NB4 (cell line): Measurements from ENCODE around the gene SLC7A9.
"Not testable (repeated sequence)": the region's sequence is repeated elsewhere in the genome, so short reads cannot be mapped to it uniquely, and the experiment has no call there.

ENCODE experiments used
- DNase-seq: peaks from one replicate; pipeline ENCODE4 v3.0.0; 2010; ENCODE audit warnings: low read depth
- H3K4me3 ChIP-seq: one replicate; pipeline ENCODE4 v1.5.1; 2011; ENCODE audit warnings: mild to moderate bottlenecking, low read depth, low read length, moderate library complexity
- MYC ChIP-seq: IDR thresholded peaks from 2 replicates; pipeline ENCODE4 v1.6.1; 2011; ENCODE audit warnings: low read depth, low read length
- POLR2A ChIP-seq: IDR thresholded peaks from 2 replicates; pipeline ENCODE4 v1.6.1; 2011; ENCODE audit warnings: mild to moderate bottlenecking; ENCODE audit not compliant: insufficient read length; ENCODE audit errors: extremely low read depth
- TF ChIP-seq, protein P1 (sequence below): IDR thresholded peaks from one replicate; pipeline ENCODE4 v1.5.1; 2012; ENCODE audit warnings: low read depth, low read length
- TF ChIP-seq, protein P2 (sequence below): IDR thresholded peaks from 2 replicates; pipeline ENCODE4 v1.6.1; 2011; ENCODE audit warnings: low read depth, low read length

SLC7A9 gene

DNA sequence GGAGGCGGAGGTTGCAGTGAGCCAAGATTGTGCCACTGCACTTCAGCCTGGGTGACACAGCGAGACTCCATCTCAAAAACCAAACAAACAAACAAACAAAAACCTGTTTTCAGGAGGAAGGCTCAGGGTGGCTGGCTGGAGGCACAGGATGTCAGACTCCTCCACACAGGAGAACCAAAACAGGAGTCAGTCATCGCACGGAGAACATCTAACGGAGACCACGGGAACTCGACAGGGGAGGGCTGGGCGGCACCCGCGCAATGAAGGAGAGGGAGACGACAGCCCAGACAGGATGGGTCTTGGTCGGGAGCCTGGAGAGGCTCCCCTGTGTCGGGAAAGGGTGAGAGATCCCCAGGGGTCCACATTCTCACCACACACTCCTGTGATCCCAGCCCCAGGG is 20.8 kb upstream of the SLC7A9 start:
- TF ChIP-seq POLR2A (no peak), MYC (no peak)
- TF ChIP-seq, protein P1, sequence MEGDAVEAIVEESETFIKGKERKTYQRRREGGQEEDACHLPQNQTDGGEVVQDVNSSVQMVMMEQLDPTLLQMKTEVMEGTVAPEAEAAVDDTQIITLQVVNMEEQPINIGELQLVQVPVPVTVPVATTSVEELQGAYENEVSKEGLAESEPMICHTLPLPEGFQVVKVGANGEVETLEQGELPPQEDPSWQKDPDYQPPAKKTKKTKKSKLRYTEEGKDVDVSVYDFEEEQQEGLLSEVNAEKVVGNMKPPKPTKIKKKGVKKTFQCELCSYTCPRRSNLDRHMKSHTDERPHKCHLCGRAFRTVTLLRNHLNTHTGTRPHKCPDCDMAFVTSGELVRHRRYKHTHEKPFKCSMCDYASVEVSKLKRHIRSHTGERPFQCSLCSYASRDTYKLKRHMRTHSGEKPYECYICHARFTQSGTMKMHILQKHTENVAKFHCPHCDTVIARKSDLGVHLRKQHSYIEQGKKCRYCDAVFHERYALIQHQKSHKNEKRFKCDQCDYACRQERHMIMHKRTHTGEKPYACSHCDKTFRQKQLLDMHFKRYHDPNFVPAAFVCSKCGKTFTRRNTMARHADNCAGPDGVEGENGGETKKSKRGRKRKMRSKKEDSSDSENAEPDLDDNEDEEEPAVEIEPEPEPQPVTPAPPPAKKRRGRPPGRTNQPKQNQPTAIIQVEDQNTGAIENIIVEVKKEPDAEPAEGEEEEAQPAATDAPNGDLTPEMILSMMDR, result no peak
- TF ChIP-seq, protein P2, sequence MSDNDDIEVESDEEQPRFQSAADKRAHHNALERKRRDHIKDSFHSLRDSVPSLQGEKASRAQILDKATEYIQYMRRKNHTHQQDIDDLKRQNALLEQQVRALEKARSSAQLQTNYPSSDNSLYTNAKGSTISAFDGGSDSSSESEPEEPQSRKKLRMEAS, result no peak
- no peak for DNase-seq
- H3K4me3 ChIP-seq, result no peak overlapping the region

DNA sequence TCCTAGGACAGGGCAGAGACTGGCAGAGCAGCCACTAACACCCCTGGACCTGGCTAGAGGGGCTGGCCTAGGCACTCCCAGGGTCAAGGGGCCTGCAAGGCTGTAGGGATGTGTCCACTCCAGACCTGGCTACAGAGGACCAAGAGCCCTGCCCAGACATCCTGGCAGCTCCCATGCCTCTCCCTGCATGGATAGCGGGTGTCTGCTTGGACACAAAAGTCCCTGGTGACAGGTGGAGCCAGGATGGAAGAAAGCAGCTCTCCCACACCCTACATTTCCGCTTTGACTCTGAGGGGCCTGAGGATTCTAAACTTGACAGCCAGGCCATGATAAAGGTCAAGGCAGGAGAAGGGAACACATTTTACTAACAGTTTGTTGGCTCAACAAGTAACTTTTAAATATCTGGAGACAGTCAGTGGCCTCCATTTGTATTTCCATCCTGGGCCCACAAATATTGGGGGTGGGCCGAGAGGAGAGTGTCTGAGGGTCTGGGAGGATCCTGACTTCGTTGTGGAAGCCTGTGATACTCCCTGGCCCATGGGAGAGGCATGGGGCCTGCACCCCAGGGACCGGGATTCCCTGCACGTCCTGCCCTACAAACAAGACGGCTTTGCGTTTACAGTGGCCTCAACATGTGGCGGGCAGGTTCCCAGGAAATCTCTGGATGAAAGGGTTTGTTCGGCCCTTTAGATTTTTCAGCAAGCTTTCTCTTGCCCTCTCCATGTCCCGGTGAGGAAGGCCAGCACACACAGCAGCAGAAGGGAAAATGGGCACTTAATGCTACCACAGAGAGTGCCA is 19.8 kb upstream of the SLC7A9 start:
- DNase-seq, result no peak
- H3K4me3 ChIP-seq, result no peak overlapping the region
- TF ChIP-seq MYC, result no peak
- TF ChIP-seq, protein P2, result no peak

DNA sequence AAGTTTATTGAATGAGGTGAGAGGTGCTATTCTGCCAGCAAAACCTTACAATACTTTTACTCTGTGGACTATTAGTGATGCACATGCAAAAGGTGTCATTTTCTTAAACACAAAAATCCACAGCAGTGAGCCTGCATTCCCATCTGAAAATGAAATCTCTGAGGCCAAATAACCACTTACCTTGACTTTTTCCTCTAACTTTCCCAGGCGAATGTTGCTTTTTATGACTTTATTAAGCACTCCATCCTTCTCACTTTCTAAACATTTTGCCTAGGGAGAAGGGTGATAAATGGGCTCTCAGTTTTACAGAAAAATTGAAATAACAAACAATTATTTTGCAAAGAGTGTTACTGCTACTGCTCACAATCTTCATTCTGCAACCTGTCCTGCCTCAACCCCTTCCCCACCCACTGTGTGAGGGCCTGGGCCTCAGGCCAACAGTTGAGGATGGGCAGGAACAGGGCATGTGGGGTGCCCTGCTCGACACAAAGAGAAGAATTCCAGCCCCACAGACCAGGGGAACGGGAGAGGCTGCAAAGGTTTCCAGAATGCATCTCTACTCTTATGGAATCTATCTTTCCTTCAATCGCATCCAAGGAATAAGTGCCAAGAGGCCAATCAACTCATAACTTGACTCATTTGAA is 18.1 kb upstream of the SLC7A9 start:
- TF ChIP-seq, protein P2, result no peak
- TF ChIP-seq, protein P1, result no peak
- TF ChIP-seq POLR2A (no peak), MYC (no peak)
- no peak for DNase-seq
- no peak overlapping the region for H3K4me3 ChIP-seq

DNA sequence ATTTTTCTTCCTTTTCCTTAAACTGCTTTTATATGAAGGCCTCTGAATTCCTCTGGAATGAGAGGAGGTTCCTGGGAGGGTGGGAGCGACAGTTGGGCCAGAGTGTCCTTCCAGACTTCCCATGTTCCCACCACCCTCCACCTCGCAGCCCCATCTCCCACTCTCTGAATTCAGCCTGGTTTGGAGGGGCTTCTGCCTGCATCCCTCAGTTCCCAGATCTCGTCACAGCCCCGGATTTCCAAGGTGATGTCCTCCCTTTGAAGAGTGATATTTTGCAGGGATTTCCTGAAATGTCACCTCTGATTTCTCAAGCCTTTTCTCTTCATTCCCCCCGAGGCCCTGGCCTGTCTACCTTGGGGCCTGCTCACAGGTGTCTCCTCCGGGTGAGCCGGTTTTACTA is 16.7 kb upstream of the SLC7A9 start:
- H3K4me3 ChIP-seq, result no peak overlapping the region
- no peak for TF ChIP-seq POLR2A
- no peak for TF ChIP-seq MYC
- DNase-seq, result no peak

DNA sequence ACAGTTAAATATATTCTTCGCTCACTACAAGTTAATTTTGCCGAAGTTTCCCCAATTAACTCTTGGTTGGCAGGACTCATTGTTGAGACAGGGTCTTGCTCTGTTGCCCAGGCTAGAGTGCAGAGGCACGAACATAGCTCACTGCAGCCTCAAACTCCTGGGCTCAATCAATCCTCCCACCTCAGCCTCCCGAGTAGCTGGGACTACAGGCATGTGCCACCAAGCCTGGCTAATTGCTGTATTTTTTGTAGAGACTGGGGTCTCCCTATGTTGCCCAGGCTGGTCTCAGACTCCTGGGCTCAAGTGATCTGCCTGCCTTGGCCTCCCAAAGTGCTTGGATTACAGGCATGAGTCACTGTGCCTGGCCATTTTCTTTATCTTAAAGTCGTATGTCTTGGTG is 15.7 kb upstream of the SLC7A9 start:
- not testable (repeated sequence) for DNase-seq, H3K4me3 ChIP-seq

DNA sequence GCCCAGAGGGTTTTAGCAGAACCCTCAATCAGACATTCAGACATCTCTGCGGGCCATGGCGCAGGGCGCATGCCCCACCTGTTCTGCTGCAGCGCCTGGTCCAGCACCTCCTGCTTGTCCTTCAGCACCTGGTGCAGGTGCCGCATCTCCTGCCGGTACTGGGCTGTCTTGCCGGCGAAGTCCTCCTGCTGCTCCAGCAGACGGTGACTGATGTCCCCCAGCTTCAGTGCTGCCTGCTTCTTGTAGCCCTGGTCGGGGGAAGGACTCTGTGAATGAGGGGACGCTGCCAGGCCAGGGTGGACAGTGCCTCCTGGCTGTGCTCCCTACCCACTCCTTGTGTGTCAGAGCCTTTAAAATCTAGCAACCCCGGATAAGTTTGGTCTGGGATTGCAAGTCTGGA is 12.2 kb upstream of the SLC7A9 start:
- TF ChIP-seq MYC (no peak), POLR2A (no peak)
- TF ChIP-seq, protein P2, result no peak
- TF ChIP-seq, protein P1, result no peak
- DNase-seq, result no peak
- H3K4me3 ChIP-seq, result no peak overlapping the region

DNA sequence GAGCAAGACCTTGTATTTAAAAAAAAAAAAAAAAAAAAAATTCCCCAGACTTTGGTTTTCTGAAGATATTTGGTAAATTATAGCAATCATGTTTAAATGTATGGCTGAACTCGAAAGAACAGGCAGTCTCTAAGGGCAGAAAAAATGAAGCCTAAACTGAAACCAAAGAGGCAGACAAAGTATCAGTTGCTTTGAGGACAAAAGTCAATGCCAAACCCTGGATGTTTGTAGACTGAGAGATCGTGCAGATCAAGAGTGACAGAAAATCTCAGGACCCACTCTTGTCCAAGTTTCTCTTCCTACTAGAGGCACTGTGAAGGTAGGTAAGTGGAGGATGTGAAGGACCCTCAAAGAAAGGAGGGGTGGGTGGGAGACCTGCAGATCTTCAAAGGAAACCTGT is 11.1 kb upstream of the SLC7A9 start:
- TF ChIP-seq, protein P2, result no peak
- TF ChIP-seq, protein P1, result no peak
- TF ChIP-seq POLR2A (no peak), MYC (no peak)
- no peak for DNase-seq
- no peak overlapping the region for H3K4me3 ChIP-seq
